ENCODE results near the gene CSF3R.

GRCh38 chr1:36446271-36446670, 36.4 kb downstream of the CSF3R start:
- no peak for TF ChIP-seq CTCF (conservative IDR thresholded peaks at IDR 0.05)
- TF ChIP-seq ZFX (IDR thresholded peaks at IDR 0.05): no peak
